Measurements from ENCODE around the gene POLR2A.

DNA sequence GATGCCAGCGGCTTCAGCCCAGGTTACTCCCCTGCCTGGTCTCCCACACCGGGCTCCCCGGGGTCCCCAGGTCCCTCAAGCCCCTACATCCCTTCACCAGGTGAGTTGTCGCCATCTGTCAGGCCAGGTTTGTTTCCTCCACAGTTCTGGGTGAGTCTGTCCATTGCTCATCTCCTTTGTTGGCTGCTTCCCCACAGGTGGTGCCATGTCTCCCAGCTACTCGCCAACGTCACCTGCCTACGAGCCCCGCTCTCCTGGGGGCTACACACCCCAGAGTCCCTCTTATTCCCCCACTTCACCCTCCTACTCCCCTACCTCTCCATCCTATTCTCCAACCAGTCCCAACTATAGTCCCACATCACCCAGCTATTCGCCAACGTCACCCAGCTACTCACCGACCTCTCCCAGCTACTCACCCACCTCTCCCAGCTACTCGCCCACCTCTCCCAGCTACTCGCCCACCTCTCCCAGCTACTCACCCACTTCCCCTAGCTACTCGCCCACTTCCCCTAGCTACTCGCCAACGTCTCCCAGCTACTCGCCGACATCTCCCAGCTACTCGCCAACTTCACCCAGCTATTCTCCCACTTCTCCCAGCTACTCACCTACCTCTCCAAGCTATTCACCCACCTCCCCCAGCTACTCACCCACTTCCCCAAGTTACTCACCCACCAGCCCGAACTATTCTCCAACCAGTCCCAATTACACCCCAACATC, 28.8 kb downstream of the POLR2A start:
- TF ChIP-seq, protein P1, sequence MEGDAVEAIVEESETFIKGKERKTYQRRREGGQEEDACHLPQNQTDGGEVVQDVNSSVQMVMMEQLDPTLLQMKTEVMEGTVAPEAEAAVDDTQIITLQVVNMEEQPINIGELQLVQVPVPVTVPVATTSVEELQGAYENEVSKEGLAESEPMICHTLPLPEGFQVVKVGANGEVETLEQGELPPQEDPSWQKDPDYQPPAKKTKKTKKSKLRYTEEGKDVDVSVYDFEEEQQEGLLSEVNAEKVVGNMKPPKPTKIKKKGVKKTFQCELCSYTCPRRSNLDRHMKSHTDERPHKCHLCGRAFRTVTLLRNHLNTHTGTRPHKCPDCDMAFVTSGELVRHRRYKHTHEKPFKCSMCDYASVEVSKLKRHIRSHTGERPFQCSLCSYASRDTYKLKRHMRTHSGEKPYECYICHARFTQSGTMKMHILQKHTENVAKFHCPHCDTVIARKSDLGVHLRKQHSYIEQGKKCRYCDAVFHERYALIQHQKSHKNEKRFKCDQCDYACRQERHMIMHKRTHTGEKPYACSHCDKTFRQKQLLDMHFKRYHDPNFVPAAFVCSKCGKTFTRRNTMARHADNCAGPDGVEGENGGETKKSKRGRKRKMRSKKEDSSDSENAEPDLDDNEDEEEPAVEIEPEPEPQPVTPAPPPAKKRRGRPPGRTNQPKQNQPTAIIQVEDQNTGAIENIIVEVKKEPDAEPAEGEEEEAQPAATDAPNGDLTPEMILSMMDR (conservative IDR thresholded peaks at IDR 0.05; ENCODE audit: low read depth, low read length), result no peak
- TF ChIP-seq MAFK (IDR thresholded peaks at IDR 0.05; ENCODE audit: low read depth, low read length) (no peak), BHLHE40 (IDR thresholded peaks at IDR 0.05; ENCODE audit: low read depth, low read length) (no peak), MAZ (IDR thresholded peaks at IDR 0.05; ENCODE audit: borderline replicate concordance, low read depth, low read length) (no peak), POLR2A (IDR thresholded peaks at IDR 0.05; ENCODE audit: low read depth, low read length) (no peak)
